Trophoblast cell (in vitro differentiated cells and primary cell): ENCODE measurements around the gene SHISA4.

Source experiments
- DNase-seq, 2 donors: peaks; one replicate each; pipeline ENCODE4 v3.0.0-alpha.2; 2016
- H2AFZ ChIP-seq: 2 replicates; pipeline ENCODE4 v1.6.1; 2013; ENCODE audit warnings: low read length, moderate library complexity, mild to moderate bottlenecking; ENCODE audit not compliant: insufficient read depth, poor library complexity
- H2AK5ac ChIP-seq: 2 replicates; pipeline ENCODE4 v1.6.1; 2013; ENCODE audit warnings: mild to moderate bottlenecking, low read length
- H2BK120ac ChIP-seq: 2 replicates; pipeline ENCODE4 v1.6.1; 2013; ENCODE audit warnings: low read length, mild to moderate bottlenecking, moderate library complexity; ENCODE audit not compliant: insufficient read depth, poor library complexity
- H2BK12ac ChIP-seq: 2 replicates; pipeline ENCODE4 v1.6.1; 2013; ENCODE audit warnings: mild to moderate bottlenecking, low read length, moderate library complexity
- H2BK5ac ChIP-seq: 2 replicates; pipeline ENCODE4 v1.6.1; 2013; ENCODE audit warnings: low read length, low read depth, moderate library complexity, mild to moderate bottlenecking; ENCODE audit not compliant: poor library complexity
- H3K14ac ChIP-seq: 2 replicates; pipeline ENCODE4 v1.6.1; 2013; ENCODE audit warnings: mild to moderate bottlenecking, low read length
- H3K18ac ChIP-seq: 2 replicates; pipeline ENCODE4 v1.6.1; 2013; ENCODE audit warnings: mild to moderate bottlenecking, low read length
- H3K23ac ChIP-seq: 2 replicates; pipeline ENCODE4 v1.6.1; 2013; ENCODE audit warnings: low read length
- H3K27ac ChIP-seq: 2 replicates; pipeline ENCODE4 v1.5.1; 2013; ENCODE audit warnings: low read depth, mild to moderate bottlenecking, inconsistent platforms, low read length, moderate library complexity
- H3K27me3 ChIP-seq: 2 replicates; pipeline ENCODE4 v1.6.1; 2013; ENCODE audit warnings: inconsistent platforms, mild to moderate bottlenecking, low read length, moderate library complexity; ENCODE audit not compliant: insufficient read depth
- H3K36me3 ChIP-seq, 2 experiments: 1 replicate in 1 of 2; 2 replicates in 1 of 2; pipeline ENCODE4 v1.6.1; 2013; ENCODE audit warnings: low read length in 2 of 2, mild to moderate bottlenecking in 2 of 2, moderate library complexity in 1 of 2; ENCODE audit not compliant: insufficient read depth in 2 of 2, control insufficient read depth in 1 of 2
- H3K4ac ChIP-seq: 2 replicates; pipeline ENCODE4 v1.6.1; 2013; ENCODE audit warnings: low read depth, mild to moderate bottlenecking, low read length, moderate library complexity
- H3K4me1 ChIP-seq, 2 experiments: 1 replicate in 1 of 2; 2 replicates in 1 of 2; pipeline ENCODE4 v1.6.1; 2013; ENCODE audit warnings: low read length in 2 of 2, mild to moderate bottlenecking in 2 of 2, moderate library complexity in 1 of 2; ENCODE audit not compliant: insufficient read depth in 2 of 2, control insufficient read depth in 1 of 2
- H3K4me2 ChIP-seq: 2 replicates; pipeline ENCODE4 v1.6.1; 2013; ENCODE audit warnings: inconsistent platforms, mild to moderate bottlenecking, low read length, moderate library complexity
- H3K4me3 ChIP-seq: 2 replicates; pipeline ENCODE4 v1.5.1; 2013; ENCODE audit warnings: mild to moderate bottlenecking, low read depth, low read length, inconsistent platforms
- H3K79me1 ChIP-seq: one replicate; pipeline ENCODE4 v1.6.1; 2013; ENCODE audit warnings: low read length
- H3K79me2 ChIP-seq: 2 replicates; pipeline ENCODE4 v1.6.1; 2013; ENCODE audit warnings: low read length, mild to moderate bottlenecking; ENCODE audit not compliant: control insufficient read depth, insufficient read depth, poor library complexity
- H3K9ac ChIP-seq: 2 replicates; pipeline ENCODE4 v1.6.1; 2013; ENCODE audit warnings: mild to moderate bottlenecking, low read length
- H3K9me3 ChIP-seq: 2 replicates; pipeline ENCODE4 v1.6.1; 2013; ENCODE audit warnings: low read depth, mild to moderate bottlenecking, control low read depth, inconsistent platforms, low read length; ENCODE audit not compliant: insufficient read depth
- H4K12ac ChIP-seq: 2 replicates; pipeline ENCODE4 v1.6.1; 2013; ENCODE audit warnings: low read depth, mild to moderate bottlenecking, low read length, moderate library complexity
- H4K8ac ChIP-seq: 2 replicates; pipeline ENCODE4 v1.6.1; 2013; ENCODE audit warnings: low read depth, mild to moderate bottlenecking, low read length, moderate library complexity
- H4K91ac ChIP-seq: one replicate; pipeline ENCODE4 v1.6.1; 2013; ENCODE audit warnings: low read depth, mild to moderate bottlenecking, low read length, moderate library complexity
- WGBS: extraction: QIAGEN DNeasy Blood & Tissue Kit; methylation state at CpG from one replicate; pipeline ENCODE4 v1.1.7; 2013; ENCODE audit warnings: missing lambda C conversion rate; ENCODE audit not compliant: insufficient read length, insufficient coverage; ENCODE audit errors: extremely low coverage; 5-methylcytosine and 5-hydroxymethylcytosine counted together

Gene SHISA4

DNA sequence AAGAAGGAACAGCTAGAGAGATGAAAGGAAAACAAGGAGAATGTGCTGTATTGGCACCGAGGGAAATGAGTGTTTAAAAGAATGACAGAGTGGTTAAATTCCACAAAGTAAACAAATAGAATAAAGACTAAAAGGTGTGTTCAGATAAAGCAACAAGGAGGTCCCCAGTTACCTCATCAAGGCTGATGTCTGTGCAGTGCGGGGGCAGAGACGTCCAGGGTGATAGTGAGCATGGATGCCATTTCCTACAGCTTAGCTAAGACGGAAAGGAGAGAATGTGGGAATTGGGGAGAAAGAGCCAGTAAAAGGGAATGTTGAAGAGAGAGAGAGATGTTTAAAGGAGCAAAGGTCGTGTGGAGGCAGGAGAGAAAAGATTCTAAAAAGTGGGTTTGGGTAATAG lies 42.1 kb downstream of the SHISA4 start:
- Histone ChIP-seq H2BK120ac (no peak overlapping the region), H3K9me3 (no peaks in the 10 kb centered on the region), H4K91ac (no peak overlapping the region), H3K4me2 (no peak overlapping the region), H2BK5ac (no peak overlapping the region), H3K4me3 (no peak overlapping the region), H2AK5ac (no peak overlapping the region), H3K9ac (no peak overlapping the region), H3K36me3 (no peaks in the 10 kb centered on the region), H3K14ac (no peak overlapping the region), H4K12ac (no peak overlapping the region), H3K4me1 (peaks cover 0 to 2% of the 10 kb centered on the region in 2 experiments), H3K4ac (no peak overlapping the region), H3K27ac (no peak overlapping the region), H3K27me3 (no peaks in the 10 kb centered on the region), H2AFZ (no peak overlapping the region), H3K23ac (no peak overlapping the region), H4K8ac (no peak overlapping the region), H3K79me2 (no peaks in the 10 kb centered on the region), H2BK12ac (no peak overlapping the region), H3K18ac (no peak overlapping the region), H3K79me1 (no peaks in the 10 kb centered on the region)
- WGBS = 100% methylated on average over 1 of the region's 5 CpGs
- no peak for DNase-seq

DNA sequence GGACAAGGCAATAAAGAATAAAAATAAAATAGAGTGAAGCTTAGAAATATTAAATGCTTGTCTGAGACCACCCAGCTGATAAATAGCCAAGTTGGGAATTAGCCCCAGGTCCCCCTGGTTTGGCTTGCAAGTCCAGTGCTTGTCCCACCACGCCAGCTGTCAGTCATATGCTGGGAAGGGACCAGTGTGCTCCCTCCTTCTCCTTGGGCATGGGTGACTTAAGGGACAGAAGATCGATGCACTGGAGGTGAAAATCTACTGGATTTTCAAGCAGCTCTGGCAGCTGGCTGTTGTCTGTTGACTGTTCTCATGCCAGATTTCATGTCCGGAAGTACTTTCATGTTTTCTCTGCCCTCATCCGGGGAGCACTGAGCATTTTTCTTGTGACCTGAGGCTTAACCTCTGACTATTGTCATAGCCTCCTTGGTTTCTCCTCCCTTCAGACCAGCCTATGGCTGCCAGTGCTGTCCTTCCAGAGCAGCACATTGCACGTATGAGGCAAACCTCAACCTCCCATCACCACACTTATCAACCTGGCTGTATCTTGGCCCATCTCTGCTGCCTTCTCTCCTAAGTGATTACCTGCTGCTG lies 45.2 kb downstream of the SHISA4 start:
- Histone ChIP-seq H2BK12ac (no peak overlapping the region), H2BK120ac (no peak overlapping the region), H3K9ac (no peak overlapping the region), H3K4me2 (no peak overlapping the region), H2BK5ac (no peak overlapping the region), H3K4me1 (peaks cover 0 to 4% of the 10 kb centered on the region in 2 experiments), H2AK5ac (no peak overlapping the region), H3K9me3 (peaks cover 2% of the 10 kb centered on the region), H3K14ac (no peak overlapping the region), H4K8ac (no peak overlapping the region), H3K4ac (no peak overlapping the region), H4K91ac (no peak overlapping the region), H3K79me2 (no peaks in the 10 kb centered on the region), H3K18ac (no peak overlapping the region), H3K79me1 (no peaks in the 10 kb centered on the region), H4K12ac (no peak overlapping the region), H3K4me3 (no peak overlapping the region), H2AFZ (no peak overlapping the region), H3K23ac (no peak overlapping the region), H3K27me3 (no peaks in the 10 kb centered on the region), H3K36me3 (no peaks in the 10 kb centered on the region), H3K27ac (no peak overlapping the region)
- DNase-seq = peak in 1 of 2 donors; percentile 33
- no CpG with 5 or more reads among the region's 5 CpGs for WGBS

DNA sequence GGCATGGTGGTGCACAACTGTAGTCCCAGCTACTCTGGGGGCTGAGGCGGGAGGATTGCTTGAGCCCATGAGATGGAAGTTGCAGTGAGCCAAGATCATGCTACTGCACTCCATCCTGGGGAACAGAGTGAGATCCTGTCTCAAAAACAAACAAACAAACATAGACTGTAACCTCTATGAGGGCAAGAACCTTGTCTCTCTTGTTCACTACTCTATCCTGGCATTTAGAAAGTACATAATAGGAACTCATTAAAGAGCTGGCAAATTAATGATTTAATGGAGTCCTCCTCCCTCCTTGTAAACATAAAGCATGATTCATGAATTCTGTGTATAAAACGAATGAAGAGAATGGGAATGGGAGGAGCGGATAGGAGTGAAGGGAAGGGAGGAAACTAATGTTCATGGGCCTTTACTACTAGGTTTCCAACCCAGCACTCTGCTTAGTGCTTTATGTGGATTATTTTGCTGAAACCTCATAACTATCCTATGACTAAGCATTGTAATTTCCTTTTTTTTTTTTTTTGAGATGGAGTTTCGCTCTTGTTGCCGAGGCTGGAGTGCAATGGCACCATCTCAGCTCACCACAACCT lies 49.0 kb downstream of the SHISA4 start:
- Histone ChIP-seq H3K79me2 (no peaks in the 10 kb centered on the region), H4K8ac (no peak overlapping the region), H3K9ac (no peak overlapping the region), H3K27me3 (no peaks in the 10 kb centered on the region), H2BK5ac (no peak overlapping the region), H3K18ac (no peak overlapping the region), H2AFZ (no peak overlapping the region), H3K23ac (no peak overlapping the region), H3K36me3 (no peaks in the 10 kb centered on the region), H3K9me3 (peaks cover 2% of the 10 kb centered on the region), H3K4me2 (no peak overlapping the region), H2AK5ac (no peak overlapping the region), H3K79me1 (peaks cover 9% of the 10 kb centered on the region), H4K91ac (no peak overlapping the region), H3K4me3 (no peak overlapping the region), H4K12ac (no peak overlapping the region), H3K4ac (no peak overlapping the region), H2BK12ac (no peak overlapping the region), H3K4me1 (peaks cover 12 to 17% of the 10 kb centered on the region in 2 experiments), H3K14ac (no peak overlapping the region), H2BK120ac (no peak overlapping the region), H3K27ac (no peak overlapping the region)
- DNase-seq = no peak
- WGBS = 100% methylated on average over 2 of the region's 5 CpGs

DNA sequence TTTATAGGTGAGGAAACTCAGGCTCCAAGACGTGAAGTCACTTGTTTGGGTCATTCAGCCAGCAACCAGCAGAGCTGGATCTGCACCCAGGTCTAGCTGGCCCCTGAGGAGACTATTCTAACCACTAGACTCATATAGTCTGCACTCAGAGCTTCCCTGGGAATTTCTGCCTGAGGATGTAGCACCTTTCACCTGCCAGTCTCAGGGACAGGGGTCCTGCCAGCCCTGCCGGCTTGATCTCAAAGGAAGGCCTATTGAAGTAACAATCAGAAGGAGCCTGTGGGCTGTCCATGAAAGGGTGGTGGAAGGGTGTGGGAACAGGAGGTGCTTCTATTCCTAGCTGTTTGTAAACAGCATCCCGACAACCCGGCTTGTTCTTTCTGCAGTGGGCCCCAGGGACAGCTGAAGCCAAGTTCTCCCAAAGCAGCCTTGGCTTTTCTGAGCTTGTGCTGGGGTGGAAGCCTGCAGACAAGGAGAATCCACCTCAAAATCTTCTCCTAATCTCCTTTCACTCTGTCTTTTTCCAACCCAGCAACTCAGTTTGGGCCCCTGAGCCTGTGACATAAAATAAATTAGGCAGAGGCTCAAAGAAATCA lies 49.8 kb downstream of the SHISA4 start:
- Histone ChIP-seq H3K4me2 (no peak overlapping the region), H3K9me3 (peaks cover 2% of the 10 kb centered on the region), H3K79me2 (no peaks in the 10 kb centered on the region), H3K36me3 (no peaks in the 10 kb centered on the region), H3K4ac (no peak overlapping the region), H2BK12ac (no peak overlapping the region), H4K8ac (no peak overlapping the region), H2AK5ac (no peak overlapping the region), H2AFZ (no peak overlapping the region), H3K4me1 (peaks cover 12 to 17% of the 10 kb centered on the region in 2 experiments), H3K27me3 (no peaks in the 10 kb centered on the region), H3K9ac (no peak overlapping the region), H3K18ac (no peak overlapping the region), H4K91ac (no peak overlapping the region), H2BK120ac (no peak overlapping the region), H3K27ac (no peak overlapping the region), H3K14ac (no peak overlapping the region), H3K79me1 (peaks cover 9% of the 10 kb centered on the region), H2BK5ac (no peak overlapping the region), H3K4me3 (no peak overlapping the region), H4K12ac (no peak overlapping the region), H3K23ac (no peak overlapping the region)
- no peak for DNase-seq
- no CpG with 5 or more reads among the region's 4 CpGs for WGBS
